ENCODE results near the gene PER2. TPM values are rescaled to one million over a fixed set of nuclear protein-coding genes. Genes with fewer than 3 reads are reported as not detected.

The PER2 gene
- total and polyA plus RNA-seq, 2 of the 13 experiments (the other 11 are each of a cell fraction or from before 2014, with no cell fraction given), result 5.1 to 9.4 TPM

- TF ChIP-seq, protein P1, sequence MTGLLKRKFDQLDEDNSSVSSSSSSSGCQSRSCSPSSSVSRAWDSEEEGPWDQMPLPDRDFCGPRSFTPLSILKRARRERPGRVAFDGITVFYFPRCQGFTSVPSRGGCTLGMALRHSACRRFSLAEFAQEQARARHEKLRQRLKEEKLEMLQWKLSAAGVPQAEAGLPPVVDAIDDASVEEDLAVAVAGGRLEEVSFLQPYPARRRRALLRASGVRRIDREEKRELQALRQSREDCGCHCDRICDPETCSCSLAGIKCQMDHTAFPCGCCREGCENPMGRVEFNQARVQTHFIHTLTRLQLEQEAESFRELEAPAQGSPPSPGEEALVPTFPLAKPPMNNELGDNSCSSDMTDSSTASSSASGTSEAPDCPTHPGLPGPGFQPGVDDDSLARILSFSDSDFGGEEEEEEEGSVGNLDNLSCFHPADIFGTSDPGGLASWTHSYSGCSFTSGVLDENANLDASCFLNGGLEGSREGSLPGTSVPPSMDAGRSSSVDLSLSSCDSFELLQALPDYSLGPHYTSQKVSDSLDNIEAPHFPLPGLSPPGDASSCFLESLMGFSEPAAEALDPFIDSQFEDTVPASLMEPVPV (CRISPR knock-in tag; IDR thresholded peaks at IDR 0.05), result 0 out of 2 replicates have a peak, but pooled peaks have one; percentile 40
- TF ChIP-seq CCAR2 (optimal IDR thresholded peaks at IDR 0.05; ENCODE audit: low read depth, low read length) (peak; percentile 36), RARA (CRISPR knock-in tag; IDR thresholded peaks at IDR 0.05) (peak; percentile 66), DPF2 (CRISPR knock-in tag; IDR thresholded peaks at IDR 0.05; ENCODE audit: borderline replicate concordance, low read depth) (0 out of 2 replicates have a peak, but pooled peaks have one; percentile 24), BHLHE40 (IDR thresholded peaks at IDR 0.05; ENCODE audit: low read length) (peak; percentile 53; the same call in 1 of the 2 replicates), ZNF589 (CRISPR knock-in tag; conservative IDR thresholded peaks at IDR 0.05) (no peak), SCMH1 (CRISPR knock-in tag; IDR thresholded peaks at IDR 0.05; ENCODE audit: borderline replicate concordance) (no peak), ZBTB25 (CRISPR knock-in tag; IDR thresholded peaks at IDR 0.05) (peak; percentile 41), SRY (CRISPR knock-in tag; IDR thresholded peaks at IDR 0.05) (no peak), TAF15 (IDR thresholded peaks at IDR 0.05; ENCODE audit: low read depth, low read length, poor library complexity, severe bottlenecking) (no peak), WIZ (CRISPR knock-in tag; IDR thresholded peaks at IDR 0.05) (no peak), SPEN (CRISPR knock-in tag; IDR thresholded peaks at IDR 0.05; ENCODE audit: low read depth) (0 out of 2 replicates have a peak, but pooled peaks have one; percentile 43), ZNF446 (CRISPR knock-in tag; IDR thresholded peaks at IDR 0.05) (no peak), ZNF749 (CRISPR knock-in tag; IDR thresholded peaks at IDR 0.05; ENCODE audit: borderline replicate concordance) (no peak), CEBPB (IDR thresholded peaks at IDR 0.05; ENCODE audit: borderline replicate concordance, low read depth, low read length) (peak; percentile 95), ZNF761 (CRISPR knock-in tag; conservative IDR thresholded peaks at IDR 0.05) (no peak), KLF12 (CRISPR knock-in tag; IDR thresholded peaks at IDR 0.05; ENCODE audit: borderline replicate concordance) (no peak), ETV5 (CRISPR knock-in tag; IDR thresholded peaks at IDR 0.05; ENCODE audit: borderline replicate concordance) (peak; percentile 77), MAF1 (CRISPR knock-in tag; IDR thresholded peaks at IDR 0.05; ENCODE audit: borderline replicate concordance) (no peak), ZBTB20 (CRISPR knock-in tag; IDR thresholded peaks at IDR 0.05; ENCODE audit: borderline replicate concordance, low read depth) (no peak), MAFK (conservative IDR thresholded peaks at IDR 0.05 in 1 of 2, IDR thresholded peaks at IDR 0.05 in 1 of 2; ENCODE audit: low read length in 2 of 2) (no peak), NFKBIZ (CRISPR knock-in tag; IDR thresholded peaks at IDR 0.05) (peak; percentile 73; the same call in 1 of the 2 replicates), HNRNPL (IDR thresholded peaks at IDR 0.05; ENCODE audit: low read depth, low read length) (no peak), KDM6A (CRISPR knock-in tag; IDR thresholded peaks at IDR 0.05; ENCODE audit: low read depth) (peak; percentile 82)
- TF ChIP-seq, protein P2, sequence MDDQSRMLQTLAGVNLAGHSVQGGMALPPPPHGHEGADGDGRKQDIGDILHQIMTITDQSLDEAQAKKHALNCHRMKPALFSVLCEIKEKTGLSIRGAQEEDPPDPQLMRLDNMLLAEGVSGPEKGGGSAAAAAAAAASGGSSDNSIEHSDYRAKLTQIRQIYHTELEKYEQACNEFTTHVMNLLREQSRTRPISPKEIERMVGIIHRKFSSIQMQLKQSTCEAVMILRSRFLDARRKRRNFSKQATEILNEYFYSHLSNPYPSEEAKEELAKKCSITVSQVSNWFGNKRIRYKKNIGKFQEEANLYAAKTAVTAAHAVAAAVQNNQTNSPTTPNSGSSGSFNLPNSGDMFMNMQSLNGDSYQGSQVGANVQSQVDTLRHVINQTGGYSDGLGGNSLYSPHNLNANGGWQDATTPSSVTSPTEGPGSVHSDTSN (CRISPR knock-in tag; IDR thresholded peaks at IDR 0.05; ENCODE audit: borderline replicate concordance), result no peak
- TF ChIP-seq, protein P3, sequence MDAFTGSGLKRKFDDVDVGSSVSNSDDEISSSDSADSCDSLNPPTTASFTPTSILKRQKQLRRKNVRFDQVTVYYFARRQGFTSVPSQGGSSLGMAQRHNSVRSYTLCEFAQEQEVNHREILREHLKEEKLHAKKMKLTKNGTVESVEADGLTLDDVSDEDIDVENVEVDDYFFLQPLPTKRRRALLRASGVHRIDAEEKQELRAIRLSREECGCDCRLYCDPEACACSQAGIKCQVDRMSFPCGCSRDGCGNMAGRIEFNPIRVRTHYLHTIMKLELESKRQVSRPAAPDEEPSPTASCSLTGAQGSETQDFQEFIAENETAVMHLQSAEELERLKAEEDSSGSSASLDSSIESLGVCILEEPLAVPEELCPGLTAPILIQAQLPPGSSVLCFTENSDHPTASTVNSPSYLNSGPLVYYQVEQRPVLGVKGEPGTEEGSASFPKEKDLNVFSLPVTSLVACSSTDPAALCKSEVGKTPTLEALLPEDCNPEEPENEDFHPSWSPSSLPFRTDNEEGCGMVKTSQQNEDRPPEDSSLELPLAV (CRISPR knock-in tag; conservative IDR thresholded peaks at IDR 0.05; ENCODE audit: low read depth), result no peak
Measured at GRCh38 chr2:238285653-238286082, 2.7 kb downstream of the PER2 start (continued).
